GM19467 (cell line): ENCODE measurements around the gene CEP104.

Experiments used
- ATAC-seq: cut with Tn5 transposase; IDR thresholded peaks from one replicate; pipeline ENCODE4 v1.9.1; 2021; ENCODE audit warnings: mild to moderate bottlenecking, moderate library complexity; ENCODE audit not compliant: unreplicated experiment

CEP104 gene

DNA sequence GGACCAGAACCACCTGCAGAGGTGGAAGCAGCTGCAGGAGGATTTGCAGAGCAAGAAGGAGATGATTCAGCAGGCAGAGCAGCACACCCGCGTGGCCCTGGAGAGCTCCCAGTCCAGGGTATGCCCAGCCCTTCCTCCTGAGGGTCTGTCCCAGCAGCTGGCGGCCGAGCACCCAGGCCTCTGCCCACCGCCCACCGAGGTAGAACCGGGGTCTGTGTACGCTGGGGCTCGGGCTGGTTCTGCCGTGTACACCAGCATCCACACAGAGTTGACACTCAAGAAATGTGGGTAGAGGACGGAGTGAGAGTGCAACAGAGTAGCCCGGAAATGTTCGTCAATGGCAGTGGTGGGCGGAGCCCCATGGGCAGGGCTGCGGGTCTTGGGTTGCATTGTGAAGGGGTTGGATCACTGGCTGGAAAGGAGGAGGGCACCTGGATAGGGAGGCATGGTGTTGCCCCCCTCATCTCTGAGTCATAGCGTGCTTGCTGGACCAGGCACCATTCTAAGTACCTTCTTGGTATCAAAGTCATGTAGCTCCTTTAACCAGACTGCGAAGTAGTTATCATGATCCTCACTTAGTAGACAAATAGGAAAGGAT, 89.6 kb downstream of the CEP104 start:
- no peak for ATAC-seq

DNA sequence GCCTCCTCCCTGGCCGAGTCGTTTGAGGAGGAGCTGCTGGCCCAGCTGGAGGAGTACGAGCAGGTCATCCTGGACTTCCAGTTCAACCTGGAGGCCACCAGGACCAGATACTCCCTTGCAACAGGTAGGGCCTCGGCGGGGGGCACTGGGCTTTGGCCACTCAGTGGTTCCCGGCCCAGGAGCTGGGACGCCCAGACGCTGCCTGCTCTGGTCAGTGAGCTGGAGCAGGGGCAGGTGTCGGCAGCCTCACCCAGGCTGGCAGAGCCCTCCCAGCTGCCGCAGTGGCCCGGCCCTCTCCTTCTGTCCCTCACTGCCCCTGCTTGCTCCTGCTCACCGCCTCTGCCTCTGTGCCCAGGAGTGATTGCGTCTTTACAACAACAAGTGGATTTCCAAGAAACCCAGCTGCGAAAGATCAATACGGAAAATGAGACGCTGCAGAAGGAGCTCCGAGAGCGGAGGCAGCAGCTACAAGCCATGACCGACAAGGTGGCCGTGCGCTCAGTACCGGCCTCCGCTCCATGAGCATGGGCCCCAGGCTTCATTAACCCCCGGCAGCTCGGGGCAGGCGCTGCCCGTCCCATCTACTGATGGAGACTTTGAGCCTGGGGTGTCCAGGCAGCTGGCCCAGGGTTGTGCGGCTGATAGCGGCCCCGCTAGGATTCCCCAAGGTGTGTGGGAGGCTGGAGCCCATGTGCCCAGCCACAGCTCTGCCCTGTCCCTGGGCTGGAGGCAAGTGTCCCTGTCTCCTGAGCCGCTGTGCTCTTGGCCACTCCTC, 93.5 kb downstream of the CEP104 start:
- ATAC-seq = no peak

DNA sequence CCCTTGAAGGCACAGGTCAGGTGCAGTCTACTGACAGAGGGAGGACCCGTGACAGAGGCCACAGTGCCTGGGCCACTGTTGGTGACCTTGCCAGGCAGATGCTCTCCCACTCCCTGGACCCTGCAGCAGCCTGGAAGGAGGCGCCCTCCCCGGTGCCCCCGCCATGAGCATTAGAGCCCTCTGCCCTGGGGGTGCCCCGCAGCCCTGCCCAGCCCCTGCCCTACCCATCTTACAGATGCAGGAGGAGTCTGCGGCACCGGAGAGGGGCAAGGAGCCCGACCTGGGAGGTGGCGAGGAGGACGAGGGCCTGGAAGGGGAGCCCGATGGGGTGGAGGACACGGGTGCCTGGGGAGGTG, 94.2 kb downstream of the CEP104 start:
- ATAC-seq = no peak

DNA sequence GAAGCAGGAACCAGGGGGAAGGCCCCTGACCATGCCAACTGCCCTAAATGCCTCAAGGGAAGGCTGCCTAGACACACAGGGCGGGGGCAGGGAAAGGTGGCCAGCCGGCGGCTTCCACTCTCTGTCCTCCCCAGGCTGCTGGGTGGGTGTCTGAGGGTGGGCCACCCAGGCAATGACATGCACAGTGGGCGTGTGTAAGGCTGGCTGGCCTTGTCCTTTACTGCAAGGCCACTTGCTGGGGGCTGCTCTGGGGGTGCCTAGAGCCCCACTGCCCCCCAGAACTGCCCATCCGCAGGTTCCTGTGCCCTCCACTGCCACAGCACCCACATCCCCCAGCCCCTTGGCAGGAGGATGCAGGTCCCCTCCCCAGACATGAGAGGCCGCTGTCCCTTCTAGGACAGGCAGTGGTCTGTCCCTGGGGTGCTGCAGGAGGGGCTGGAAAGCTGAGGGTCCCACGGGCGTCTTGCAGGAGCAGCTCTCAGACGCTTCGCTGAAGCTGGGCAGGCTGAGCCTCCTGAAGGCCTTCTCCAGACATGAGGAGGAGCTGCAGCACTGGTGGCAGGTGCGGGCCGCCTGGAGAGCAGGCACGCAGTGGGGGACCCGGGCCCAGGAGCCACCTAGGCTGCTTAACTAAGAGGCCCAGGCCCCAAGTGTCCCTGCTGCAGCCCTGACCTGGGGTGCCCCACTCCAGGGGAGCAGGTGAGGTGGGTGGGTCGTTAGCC, 94.7 kb downstream of the CEP104 start:
- ATAC-seq = no peak
